GM04503 (cell line): Measurements from ENCODE around the gene MBD3.
"Not testable (repeated sequence)": the region's sequence is repeated elsewhere in the genome, so short reads cannot be mapped to it uniquely, and the experiment has no call there.

Source experiments
- DNase-seq: peaks from one replicate; pipeline ENCODE4 v3.0.0-alpha.2; 2012; ENCODE audit warnings: low read depth

The MBD3 gene

DNA sequence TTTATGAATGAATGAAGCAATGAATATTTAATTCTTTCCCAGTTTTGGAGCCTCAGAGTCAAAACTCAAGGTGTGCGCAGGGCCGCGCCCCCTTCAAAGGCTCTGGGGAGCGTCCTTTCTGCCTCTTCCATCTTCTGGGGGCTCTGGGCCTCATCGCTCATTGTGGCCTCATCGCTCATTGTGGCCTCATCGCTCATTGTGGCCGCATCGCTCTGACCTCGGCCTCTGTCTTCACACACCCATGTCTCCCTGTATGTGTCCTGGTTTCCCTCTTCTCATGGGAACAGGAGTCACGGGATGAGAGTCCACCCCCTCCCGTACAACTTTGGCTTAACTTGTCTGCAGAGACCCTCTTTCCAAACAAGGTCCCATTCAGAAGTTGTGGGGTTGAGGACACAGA is 21.3 kb downstream of the MBD3 start:
- no peak for DNase-seq

DNA sequence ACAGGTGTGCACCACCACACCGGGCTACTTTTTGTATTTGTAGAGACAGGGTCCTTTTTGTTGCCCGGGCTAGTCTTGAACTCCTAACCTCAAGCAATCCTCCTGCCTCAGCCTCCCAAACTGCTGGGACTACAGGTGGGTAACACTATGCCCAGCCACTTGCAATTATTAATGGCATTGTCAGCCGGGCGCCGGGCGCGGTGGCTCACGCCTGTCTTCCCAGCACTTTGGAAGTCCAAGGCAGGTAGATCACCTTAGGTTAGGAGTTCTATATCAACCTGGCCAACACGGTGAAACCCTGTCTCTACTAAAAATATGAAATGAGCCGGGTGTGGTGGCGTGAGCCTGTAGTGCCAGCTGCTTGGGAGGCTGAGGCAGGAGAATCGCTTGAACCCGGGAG is 21.8 kb downstream of the MBD3 start:
- DNase-seq, result no peak

DNA sequence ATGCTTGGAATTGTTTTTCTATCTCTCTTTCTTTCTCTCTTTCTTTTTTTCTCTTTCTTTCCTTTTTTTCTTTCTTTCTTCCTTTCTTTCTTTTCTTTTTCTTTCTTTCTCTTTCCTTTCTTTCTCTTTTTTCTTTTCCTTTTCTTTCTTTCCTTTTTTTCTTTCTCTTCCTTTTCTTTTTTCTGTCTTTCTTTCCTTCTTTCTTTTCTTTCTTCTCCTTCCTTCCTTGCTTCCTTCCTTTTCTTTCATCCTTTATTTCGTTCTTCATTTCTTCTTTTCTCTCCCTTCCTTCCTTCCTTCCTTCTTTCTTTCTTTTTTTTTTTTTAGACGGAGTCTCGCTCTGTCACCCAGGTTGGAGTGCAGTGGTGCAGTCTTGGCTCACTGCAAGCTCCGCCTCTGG is 22.7 kb downstream of the MBD3 start:
- no peak for DNase-seq

DNA sequence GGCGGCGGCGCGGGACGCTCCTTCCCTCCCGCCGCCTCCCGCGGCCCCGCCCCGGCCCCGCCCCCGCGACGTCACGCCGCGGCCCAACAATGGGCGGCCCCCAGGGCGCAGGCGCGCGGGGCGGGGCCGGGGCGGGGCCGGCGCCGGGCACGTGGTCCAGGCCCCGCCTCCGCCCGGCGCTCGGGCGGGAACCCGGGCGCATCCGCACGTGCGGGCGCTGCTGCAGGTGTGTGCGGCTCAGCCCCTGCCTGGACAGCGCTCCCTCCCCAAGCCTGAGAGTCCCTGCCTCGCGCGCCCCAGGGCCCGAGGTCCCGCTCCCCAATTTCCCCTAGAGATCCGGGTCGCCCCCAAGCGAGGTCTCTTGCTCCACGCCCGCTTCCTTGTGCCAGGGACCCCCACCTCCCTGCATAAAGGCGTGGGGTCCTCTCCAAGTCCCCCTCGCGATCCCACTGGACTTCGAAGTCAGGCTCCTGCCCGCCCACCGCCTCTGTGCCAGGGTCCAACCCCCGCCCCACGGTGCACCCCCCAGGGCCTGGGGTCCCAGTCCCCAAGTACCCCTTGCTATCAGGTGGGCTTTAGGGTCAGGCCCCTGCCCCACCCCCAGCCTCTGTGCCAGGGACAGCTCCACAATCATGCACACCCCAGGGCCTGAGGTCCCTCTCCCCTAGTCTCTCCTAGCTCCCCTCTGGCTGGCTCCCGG is 24.2 kb downstream of the MBD3 start, which contains the start of gene MEX3D:
MEX3D (minus strand) TSS at position 6 of the 700 bp plus-strand sequence. CDS start 267 bp downstream, outside the sequence.
- DNase-seq, result no peak

DNA sequence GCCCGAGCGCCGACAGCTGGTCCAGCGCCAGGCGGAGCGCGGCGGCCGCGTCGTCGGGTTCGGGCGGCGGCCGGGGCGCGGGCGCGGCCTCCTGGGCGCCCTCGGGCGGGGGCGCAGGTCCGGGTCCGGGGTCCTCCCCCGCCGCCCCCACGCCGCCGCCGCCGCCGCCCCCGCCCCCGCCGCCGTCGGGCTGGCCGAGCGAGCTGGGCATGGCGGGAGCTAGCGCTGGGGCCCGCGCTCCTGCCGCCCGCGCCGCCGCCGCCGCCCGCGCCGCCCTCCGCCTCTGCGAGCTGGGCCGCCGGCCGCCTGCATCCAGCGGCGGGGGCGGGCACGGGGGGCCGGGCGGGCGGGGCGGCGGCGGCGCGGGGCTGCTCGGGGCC is 24.8 kb downstream of the MBD3 start:
- DNase-seq, result no peak

DNA sequence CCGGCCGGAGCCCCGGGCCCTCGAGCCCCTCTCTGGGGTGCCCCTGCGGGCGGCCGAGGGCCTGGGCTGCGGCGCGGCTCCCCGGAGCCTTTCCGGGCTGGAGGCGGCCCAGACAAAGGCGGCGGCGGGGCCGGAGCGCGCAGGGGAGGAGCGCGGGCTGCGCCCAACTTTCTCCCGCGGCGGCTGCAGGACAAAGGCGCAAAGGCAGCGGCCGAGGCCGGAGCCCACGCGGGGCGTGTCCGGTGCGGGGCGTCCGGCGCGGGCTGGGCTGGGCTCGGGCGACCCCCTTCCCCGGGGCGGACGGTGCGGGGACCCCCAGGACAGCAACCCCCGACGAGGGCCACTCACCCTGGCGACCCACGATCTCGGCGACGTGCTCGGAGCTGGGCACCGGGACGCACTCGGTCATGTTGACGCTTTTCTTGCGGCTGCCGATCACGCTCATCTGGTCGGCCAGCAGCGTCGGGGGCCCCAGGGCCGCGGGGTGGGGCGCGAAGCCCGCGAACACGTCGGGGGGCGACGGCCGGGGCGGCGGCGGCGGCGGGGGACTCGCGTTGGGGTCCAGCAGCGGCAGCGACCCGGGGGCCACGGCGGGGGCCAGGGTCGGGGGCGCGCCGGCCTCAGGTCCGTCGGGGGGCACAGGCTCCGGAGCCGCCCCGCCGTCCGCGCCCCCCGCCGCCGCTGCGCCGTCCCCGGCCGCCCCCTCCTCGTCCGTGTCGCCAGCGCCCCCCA is 25.4 kb downstream of the MBD3 start:
- no peak for DNase-seq

DNA sequence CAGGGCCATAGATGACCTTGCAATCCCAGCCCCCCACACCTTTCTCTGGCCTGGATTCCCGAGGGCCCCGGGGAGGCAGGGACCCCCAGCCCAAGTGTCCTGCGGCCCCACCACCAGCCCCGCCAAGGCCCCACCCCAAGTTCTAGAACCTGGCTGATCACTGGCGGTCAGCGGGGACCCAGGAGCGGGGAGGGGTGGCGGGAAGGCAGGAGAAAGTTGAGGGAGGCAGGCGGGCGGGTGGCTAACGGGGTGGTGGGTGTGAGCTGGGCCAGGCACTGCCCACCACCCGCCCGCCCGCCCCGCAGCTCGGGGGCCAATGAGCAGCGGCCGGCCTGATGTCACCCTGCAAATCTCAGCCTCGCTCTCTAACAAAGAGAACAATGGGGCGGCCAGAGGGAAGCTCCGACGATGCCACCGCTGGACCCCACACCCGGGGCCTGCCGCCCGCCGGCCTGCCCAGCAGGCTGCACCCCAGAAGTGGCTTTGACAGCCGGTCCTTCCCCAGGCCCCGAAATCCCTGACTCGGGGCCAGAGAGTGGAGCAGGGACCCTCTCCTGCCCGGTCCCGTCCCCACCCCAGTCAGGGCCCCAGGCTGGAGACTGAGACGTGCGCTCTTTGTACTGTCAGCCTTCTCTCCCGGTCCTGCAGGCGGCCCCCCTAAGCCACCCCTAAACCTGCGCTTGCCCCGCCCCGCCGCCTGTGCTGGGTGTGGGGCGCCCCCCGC is 26.1 kb downstream of the MBD3 start:
- peak; percentile 37 for DNase-seq

DNA sequence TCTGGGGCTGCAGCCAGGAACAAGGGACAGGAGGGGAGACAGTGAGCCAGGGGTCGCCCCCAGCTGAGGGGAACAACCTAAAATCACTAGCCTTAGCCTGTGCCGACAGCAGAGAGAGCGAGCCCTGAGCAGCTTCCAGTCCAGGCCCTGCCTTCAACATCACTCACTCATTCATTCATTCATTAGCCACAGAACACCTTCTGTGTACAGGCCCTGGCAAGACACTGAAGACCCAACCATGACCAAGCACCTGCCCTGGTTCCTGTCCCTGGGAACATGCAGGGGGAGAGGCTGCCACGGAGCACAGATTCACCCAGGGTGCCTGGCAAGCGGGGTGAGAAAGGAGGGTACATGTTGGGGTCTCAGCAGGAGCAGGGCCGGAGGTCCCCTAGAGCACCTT is 29.4 kb downstream of the MBD3 start:
- DNase-seq, result no peak

DNA sequence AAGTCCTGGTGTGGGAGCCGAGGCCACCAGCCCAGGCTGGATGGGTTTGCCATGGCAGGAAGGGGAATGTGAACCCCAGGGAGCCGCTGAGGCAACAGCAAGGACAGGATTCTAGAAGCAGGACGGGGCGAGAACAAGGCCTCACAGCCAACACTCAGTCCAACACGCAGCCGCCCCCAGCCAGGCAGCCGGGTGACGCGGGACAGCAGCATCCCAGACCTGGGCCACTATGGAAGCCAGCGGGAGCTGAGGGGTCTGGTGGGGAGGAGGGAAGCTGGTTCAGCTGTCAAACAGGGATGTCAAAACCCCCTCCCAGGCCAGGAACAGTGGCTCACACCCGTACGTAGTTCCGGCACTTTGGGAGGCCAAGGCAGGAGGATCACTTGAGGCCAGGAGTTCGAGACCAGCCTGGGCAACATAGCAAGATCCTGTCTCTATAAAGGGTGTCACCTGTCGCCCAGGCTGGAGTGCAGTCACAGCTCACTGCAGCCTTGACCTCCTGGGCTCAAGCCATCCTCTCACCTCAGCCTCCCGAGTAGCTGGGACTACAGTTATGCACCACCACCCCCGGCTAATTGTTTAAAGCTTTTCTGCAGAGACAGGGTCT is 31.3 kb downstream of the MBD3 start:
- no peak for DNase-seq

DNA sequence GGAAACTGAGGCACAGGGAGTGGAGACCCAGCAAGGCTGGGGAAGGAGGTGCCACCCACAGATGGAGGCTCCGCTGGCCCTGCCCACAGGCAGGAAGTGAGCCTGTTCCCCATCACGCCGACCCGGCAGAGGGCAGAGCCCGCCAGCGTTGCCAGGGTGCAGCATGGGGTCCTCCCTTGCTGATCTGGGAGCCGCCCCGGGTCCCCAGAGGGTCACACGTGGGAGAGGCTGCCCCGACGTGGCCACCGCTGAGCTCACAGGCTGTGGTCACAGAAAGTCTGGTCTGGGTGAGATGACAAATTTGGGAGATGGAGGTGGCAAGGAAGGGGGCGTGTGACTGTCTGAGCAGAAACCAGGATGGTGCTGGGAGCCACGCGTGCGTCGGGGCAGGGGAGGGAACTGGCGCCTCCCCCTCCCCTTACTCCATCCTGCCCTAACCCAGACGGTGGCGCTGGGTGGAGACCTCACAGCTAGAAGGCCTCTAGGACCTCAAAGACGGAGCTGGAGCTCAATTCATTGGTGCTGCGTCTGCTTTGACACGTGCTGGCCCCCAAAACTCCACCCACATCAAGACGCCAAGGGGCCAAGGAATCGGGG is 32.3 kb downstream of the MBD3 start:
- no peak for DNase-seq

DNA sequence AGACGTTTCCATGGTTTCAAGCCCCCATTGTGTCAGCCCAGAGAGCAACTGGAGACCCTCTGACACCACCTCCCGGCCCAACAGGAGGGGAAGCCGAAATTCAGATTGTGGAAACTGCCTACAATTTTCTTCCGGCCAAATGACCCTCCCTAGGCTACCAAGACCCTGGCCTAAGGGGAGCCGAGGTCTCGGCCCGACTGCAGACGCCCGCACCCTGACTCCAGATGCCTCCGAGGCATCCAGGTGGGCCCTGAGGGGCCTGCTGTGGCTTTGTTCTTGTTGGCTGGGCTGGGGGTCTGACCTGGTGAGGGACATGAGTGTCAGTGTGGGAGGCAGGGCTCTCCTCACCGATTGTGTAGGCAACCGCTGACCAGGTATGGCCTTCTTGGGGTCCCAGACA is 34.1 kb downstream of the MBD3 start:
- no peak for DNase-seq

DNA sequence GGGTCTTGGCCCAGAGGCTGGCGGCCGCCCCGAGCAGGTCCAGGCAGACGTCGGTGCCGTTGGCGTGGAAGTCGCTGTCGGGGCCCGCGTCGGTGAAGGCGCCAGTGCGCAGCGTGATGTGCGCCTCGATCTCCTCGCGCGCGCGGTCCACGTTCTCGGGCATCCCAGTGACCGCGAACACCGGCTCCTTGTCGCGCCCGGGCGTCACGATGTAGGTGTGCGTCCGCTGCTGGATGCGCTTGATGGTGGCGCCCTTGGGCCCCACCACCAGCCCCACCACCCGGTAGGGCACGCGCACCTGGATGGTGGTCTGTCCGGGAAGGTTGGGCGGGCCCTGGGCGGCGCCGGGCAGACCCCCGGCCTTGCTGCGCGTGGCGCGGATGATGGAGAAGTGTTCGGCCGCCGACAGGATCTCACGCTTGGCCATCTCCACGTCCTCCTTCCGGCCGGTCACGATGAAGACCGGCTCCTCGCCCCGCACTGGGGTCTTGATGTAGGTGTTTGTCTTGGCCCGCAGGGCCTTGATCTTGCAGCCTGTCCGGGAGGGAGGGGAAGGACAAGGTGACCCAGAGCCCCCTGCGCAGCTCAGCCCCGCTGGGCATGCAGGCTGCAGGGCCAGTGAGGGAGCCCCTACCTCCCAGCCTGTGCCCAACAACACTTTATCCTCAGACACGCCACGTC is 36.1 kb downstream of the MBD3 start:
- no peak for DNase-seq

DNA sequence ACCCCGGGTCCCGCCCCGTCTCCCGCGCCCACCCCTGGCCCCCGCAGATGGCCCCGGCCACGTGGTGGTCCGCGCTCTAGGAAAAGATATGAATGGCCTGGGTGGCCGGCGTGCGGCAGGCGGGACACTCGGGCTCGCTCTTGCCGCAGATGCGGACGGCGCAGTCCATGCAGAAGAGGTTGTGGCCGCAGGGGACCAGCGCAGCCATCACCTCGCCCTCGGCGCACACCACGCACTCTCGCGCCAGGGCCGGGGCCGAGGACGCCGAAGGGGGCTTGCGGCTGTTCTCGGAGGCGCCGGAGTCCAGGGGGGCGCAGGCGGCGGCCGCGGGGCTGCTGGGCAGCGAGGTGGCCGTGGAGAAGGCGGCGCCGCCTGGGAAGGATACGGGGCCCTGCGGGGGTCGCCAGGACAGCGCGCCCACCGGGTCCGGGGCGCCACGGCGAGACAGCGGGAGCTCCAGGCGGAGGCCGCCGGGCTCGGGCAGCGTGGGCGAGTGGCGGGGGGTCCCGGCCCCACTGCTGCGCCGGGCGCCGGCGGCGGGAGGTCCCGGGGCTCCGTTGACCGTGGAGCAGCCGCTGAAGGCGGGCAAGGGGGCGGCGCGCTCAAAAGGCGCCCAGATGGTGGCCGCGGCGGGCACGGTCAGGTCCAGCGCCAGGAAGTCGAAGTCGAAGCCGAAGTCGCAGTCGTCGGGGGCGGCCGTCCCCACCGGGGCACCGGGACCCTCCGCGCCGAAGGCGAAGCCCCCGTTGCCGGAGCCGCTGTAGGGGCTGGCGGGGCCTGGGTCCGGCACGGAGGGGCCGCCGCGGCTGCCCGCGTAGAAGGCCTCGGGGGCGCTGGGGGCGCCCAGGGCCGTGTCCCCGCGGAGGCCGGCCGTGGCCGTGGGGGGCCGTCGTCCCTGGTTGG is 36.9 kb downstream of the MBD3 start:
- DNase-seq, result no peak

DNA sequence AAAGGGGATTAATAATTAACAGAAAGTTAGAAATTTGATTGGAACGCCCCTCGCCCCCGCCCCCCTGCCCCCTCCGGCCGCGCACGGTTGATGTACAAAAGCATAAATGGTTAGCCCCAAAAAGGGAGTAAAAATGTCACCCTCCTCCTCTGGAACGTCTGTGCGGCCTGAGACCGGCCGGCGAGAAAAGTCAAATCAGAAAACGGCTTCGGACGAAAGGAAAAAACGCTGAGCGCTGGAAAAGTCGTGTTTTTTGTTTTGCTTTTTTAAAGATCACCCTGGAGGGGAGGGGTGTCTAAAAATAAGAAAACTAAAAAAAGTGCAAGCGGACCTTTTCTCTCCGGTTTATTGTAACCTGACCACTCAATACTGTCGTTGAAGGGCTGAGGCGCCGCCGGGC is 37.7 kb downstream of the MBD3 start:
- no peak for DNase-seq

DNA sequence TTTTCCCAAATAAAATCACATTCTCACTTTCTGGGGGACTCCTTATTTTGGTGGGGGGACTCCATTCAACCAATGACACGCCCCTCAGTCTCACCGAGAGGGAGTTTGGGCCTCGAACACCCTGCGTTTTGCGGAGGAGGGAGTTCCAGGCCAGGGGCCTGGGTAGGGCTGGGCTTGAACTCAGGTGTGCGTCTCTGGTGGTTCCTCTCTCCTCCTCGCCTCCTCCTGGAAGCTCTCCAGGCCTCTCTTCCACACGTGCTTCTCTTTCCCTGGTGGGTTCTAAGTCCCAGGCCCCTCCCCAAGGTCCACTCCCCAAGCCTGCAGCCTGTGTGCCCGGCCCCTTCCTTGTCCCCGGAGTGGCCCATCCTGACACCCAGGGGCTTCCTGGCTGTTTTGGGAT is 39.2 kb downstream of the MBD3 start:
- DNase-seq, result no peak

DNA sequence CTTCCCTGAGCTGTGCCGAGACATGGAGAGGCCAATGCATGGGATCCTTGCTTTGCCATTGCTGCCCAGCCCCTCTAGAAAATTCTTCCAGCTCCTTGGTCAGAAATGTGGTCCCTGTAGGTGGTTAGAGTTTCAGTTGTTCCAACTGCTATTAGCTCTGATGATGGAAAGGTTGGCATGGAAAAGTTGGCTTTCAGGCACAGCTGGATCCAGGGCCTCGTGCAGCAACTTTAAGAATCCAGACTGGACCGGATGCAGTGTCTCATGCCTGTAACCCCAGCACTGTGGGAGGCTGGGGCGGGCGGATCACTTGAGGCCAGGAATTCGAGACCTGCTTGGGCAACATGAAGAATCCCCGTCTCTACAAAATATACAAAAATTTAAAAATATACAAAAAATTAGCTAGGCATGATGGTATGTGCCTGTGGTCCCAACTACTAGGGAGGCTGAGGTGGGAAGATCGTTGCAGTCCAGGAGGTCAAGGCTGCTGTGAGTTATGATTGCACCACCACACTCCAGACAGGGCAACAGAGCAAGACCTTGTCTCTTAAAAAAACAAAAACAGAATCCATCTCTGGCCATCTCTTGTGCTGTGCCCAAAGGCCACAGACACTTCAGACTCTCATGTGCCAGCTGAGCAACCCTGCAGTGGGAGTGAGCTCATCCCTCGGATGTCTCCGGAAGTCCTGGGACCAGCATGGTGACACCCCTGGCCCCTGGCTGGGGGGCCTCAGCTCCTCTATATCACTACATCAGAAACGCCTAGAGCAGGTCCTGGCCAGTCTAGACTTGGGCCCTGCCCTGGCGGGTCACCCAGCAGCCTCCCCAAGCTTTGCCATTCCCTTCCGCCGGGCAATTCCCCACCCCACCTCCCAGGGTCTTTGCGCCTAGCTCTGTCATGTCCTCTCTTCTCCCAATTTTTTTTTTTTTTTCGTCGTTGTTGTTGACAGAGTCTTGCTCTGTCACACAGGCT is 41.3 kb downstream of the MBD3 start:
- no peak for DNase-seq

DNA sequence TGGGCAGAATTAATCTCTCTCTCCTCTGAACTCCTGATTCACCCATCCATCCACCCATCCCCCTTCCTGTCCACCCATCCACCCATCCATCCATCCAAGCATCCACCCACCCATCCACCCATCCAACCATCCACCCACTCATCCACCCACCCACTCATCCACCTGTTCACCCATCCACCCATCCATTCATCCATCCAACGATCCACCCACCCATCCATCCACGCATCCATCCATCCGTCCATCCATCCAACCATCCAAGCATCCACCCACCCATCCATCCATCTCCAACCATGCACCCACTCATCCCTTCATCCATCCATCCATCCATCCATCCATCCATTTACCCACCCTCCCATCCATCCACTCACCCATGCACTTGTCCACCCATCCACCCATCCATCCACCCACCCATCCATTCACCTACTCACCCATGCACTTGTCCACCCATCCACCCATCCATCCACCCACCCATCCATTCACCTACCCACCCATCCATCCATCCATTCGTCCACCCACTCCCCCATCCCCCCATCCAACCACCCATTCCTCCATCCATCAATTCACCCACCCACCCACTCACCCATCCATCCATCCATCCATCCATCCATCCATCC is 43.2 kb downstream of the MBD3 start:
- no peak for DNase-seq

DNA sequence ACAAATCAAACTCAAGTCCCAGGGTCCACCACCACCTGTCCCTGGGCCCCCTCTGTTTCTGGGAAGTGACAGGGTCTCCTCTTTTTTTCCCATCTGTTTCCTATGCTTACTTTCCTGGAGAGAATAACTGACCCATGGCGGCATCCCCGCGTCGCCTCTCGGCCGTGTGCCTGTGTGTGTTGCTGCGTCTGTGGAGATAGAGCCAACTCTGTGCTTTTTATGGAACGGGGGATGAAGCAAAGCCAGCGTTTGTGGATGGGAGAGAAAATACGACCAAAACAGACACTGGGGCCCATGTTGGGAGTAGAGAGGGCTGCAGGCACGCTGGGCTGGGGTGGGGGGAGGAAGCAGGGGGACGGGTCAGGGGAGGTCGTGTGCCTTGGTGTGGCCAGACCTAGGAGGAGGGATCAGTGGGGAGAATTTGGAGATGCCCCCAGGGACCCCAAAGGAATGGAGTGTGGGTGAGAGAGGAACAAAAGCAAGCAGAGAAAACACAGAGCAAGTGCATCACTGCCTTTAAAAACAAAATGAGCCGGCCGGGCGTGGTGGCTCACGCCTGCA is 52.2 kb downstream of the MBD3 start:
- no peak for DNase-seq

DNA sequence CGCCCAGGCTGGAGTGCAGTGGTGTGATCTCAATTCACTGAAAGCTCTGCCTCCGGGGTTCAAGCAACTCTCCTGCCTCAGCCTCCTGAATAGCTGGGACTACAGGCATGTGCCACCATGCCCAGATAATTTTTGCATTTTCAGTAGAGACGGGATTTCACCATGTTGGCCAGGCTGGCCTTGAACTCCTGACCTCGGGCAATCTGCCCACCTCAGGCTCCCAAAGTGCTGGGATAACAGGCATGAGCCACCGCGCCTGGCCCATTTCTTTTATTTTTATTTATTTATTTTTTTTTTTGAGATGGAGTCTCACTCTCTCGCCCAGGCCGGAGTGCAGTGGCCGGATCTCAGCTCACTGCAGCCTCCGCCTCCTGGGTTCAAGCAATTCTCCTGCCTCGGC is 52.9 kb downstream of the MBD3 start:
- not testable (repeated sequence) for DNase-seq
